NCI-H774 (cell line): ENCODE results near the gene BPIFA1.

Experiments
- DNase-seq: peaks from one replicate; lab custom pipeline; 2025; lab: John Stamatoyannopoulos, UW

The BPIFA1 gene

GRCh38 chr20:33240923-33241322, 5.1 kb downstream of the BPIFA1 start:
- DNase-seq = no peak

GRCh38 chr20:33242319-33243100, 6.7 kb downstream of the BPIFA1 start:
- no peak for DNase-seq

GRCh38 chr20:33246077-33246476, 10.3 kb downstream of the BPIFA1 start:
- no peak for DNase-seq

- no peak for DNase-seq
Observed at GRCh38 chr20:33249456-33249855, 13.7 kb downstream of the BPIFA1 start.

GRCh38 chr20:33250666-33251065, 14.9 kb downstream of the BPIFA1 start:
- DNase-seq = no peak

- DNase-seq = peak; percentile 11
Observed at GRCh38 chr20:33251496-33251895, 15.7 kb downstream of the BPIFA1 start.

- DNase-seq = no peak
Observed at GRCh38 chr20:33252460-33252859, 16.7 kb downstream of the BPIFA1 start.

GRCh38 chr20:33255005-33255404, 19.2 kb downstream of the BPIFA1 start:
- no peak for DNase-seq

- DNase-seq = no peak
Observed at GRCh38 chr20:33257237-33257636, 21.4 kb downstream of the BPIFA1 start.

GRCh38 chr20:33259371-33259770, 23.6 kb downstream of the BPIFA1 start:
- no peak for DNase-seq

- DNase-seq = no peak
Observed at GRCh38 chr20:33261465-33261864, 25.7 kb downstream of the BPIFA1 start.

- peak; percentile 32 for DNase-seq
Observed at GRCh38 chr20:33262658-33263065, 26.9 kb downstream of the BPIFA1 start.

GRCh38 chr20:33263784-33264183, 28.0 kb downstream of the BPIFA1 start:
- no peak for DNase-seq

- no peak for DNase-seq
Observed at GRCh38 chr20:33267701-33268100, 31.9 kb downstream of the BPIFA1 start.

GRCh38 chr20:33272155-33272873, 36.5 kb downstream of the BPIFA1 start:
- no peak for DNase-seq

- DNase-seq = no peak
Observed at GRCh38 chr20:33273117-33273851, 37.5 kb downstream of the BPIFA1 start.

- no peak for DNase-seq
Observed at GRCh38 chr20:33275215-33275614, 39.4 kb downstream of the BPIFA1 start.

GRCh38 chr20:33275871-33276270, 40.1 kb downstream of the BPIFA1 start:
- DNase-seq = no peak

GRCh38 chr20:33276303-33277113, 40.7 kb downstream of the BPIFA1 start:
- DNase-seq = no peak

GRCh38 chr20:33277471-33278441, 42.0 kb downstream of the BPIFA1 start:
- DNase-seq = no peak

- DNase-seq = no peak
Observed at GRCh38 chr20:33278700-33279099, 42.9 kb downstream of the BPIFA1 start.
